B cell (primary cell): ENCODE data around the gene CLCNKB. TPM values are rescaled to one million over a fixed set of nuclear protein-coding genes. Genes with fewer than 3 reads are reported as not detected.

ENCODE experiments used
- ATAC-seq: fragments of 200-7000 bp; cut with Tn5 transposase; one replicate; pipeline ENCODE4 v1.10.0; 2021; ENCODE audit warnings: low read depth, mild to moderate bottlenecking, moderate number of reproducible peaks, moderate library complexity
- CTCF ChIA-PET: fragments of 350-600 bp; sonication (Branson Sonifier 250); formaldehyde crosslinking; loops from one replicate; lab custom pipeline; 2021; ENCODE audit warnings: antibody characterized with exemption, inconsistent platforms; lab: Charles Lee
- POLR2A ChIA-PET: fragments of 350-600 bp; sonication (Branson Sonifier 250); formaldehyde crosslinking; loops from one replicate; lab custom pipeline; 2021; ENCODE audit warnings: antibody characterized with exemption; lab: Charles Lee
- DNase-seq: peaks from one replicate; pipeline ENCODE4 v3.0.0; 2013
- H2AFZ ChIP-seq: 2 replicates; pipeline ENCODE4 v1.6.1; 2012; ENCODE audit warnings: mild to moderate bottlenecking, low read depth, low read length; ENCODE audit not compliant: insufficient read depth, poor library complexity, severe bottlenecking
- H3K27ac ChIP-seq, 2 donors: 1 replicate in 1 of 2; 2 replicates in 1 of 2; pipeline ENCODE4 v1.5.1; 2012 to 2013; ENCODE audit warnings: low read length in 2 of 2, mild to moderate bottlenecking in 2 of 2, moderate library complexity in 1 of 2
- H3K27me3 ChIP-seq, 4 experiments: fragments of 200-600 bp in 1 of 4; sonication (generic) in 1 of 4; replicated peaks in 1 of 4; 1 replicate in 2 of 4; 2 replicates in 2 of 4; pipeline versions ENCODE4 v1.6.1 to v1.7.0; 2013 to 2016; ENCODE audit warnings: low read length in 3 of 4, mild to moderate bottlenecking in 2 of 4, mixed read lengths in 1 of 4, moderate library complexity in 1 of 4; ENCODE audit not compliant: insufficient read depth in 4 of 4, control insufficient read depth in 3 of 4; ENCODE audit errors: control extremely low read depth in 1 of 4
- H3K36me3 ChIP-seq, 2 experiments: replicated peaks in 1 of 2; 1 replicate in 1 of 2; 2 replicates in 1 of 2; pipeline versions ENCODE4 v1.6.1 to v1.7.1; 2013; ENCODE audit warnings: low read length in 1 of 2; ENCODE audit not compliant: insufficient read depth in 2 of 2, control insufficient read depth in 1 of 2; ENCODE audit errors: control extremely low read depth in 1 of 2, extremely low read depth in 1 of 2
- H3K4me1 ChIP-seq, 2 donors: fragments of 200-600 bp in 1 of 2; sonication (generic) in 1 of 2; 1 replicate in 1 of 2; 2 replicates in 1 of 2; pipeline versions ENCODE4 v1.5.1 to v1.6.1; 2013 to 2017; ENCODE audit warnings: low read length in 2 of 2; ENCODE audit not compliant: control insufficient read depth in 2 of 2, insufficient read depth in 2 of 2
- H3K4me2 ChIP-seq: replicated peaks from 2 replicates; pipeline ENCODE3; 2012; ENCODE audit warnings: mild to moderate bottlenecking, low read depth, low read length; ENCODE audit not compliant: poor library complexity, severe bottlenecking
- H3K4me3 ChIP-seq, 5 experiments: fragments of 200-600 bp in 1 of 5; sonication (generic) in 1 of 5; 1 replicate in 3 of 5; 2 replicates in 2 of 5; pipeline versions ENCODE4 v1.5.1 to v1.7.0; 2011 to 2016; ENCODE audit warnings: low read length in 4 of 5, mild to moderate bottlenecking in 4 of 5, low read depth in 2 of 5, control low read depth in 1 of 5, moderate library complexity in 1 of 5; ENCODE audit not compliant: insufficient read depth in 1 of 5; ENCODE audit errors: control extremely low read depth in 1 of 5, extremely low read depth in 1 of 5
- H3K79me2 ChIP-seq: fragments of 200-600 bp; sonication (generic); one replicate; pipeline ENCODE4 v1.6.0; 2016; ENCODE audit warnings: low read length; ENCODE audit not compliant: control insufficient read depth, insufficient read depth
- H3K9ac ChIP-seq: fragments of 200-600 bp; sonication (generic); 2 replicates; pipeline ENCODE4 v1.6.1; 2017; ENCODE audit warnings: mild to moderate bottlenecking, low read length, moderate library complexity
- H3K9me3 ChIP-seq, 3 donors: one replicate each; pipeline versions ENCODE4 v1.6.1 to v1.7.1; 2013; ENCODE audit warnings: low read length in 2 of 3; ENCODE audit not compliant: control insufficient read depth in 2 of 3, insufficient read depth in 1 of 3; ENCODE audit errors: control extremely low read depth in 1 of 3
- H4K20me1 ChIP-seq: 2 replicates; pipeline ENCODE4 v1.6.0; 2012; ENCODE audit warnings: mild to moderate bottlenecking, low read length; ENCODE audit not compliant: insufficient read depth, control insufficient read depth, poor library complexity, severe bottlenecking
- H3K27ac Mint-ChIP-seq: one replicate; pipeline ENCODE4 v1.8.0; 2021; ENCODE audit warnings: mixed read lengths
- H3K27me3 Mint-ChIP-seq: one replicate; pipeline ENCODE4 v1.8.0; 2021; ENCODE audit warnings: mixed read lengths
- H3K4me1 Mint-ChIP-seq: one replicate; pipeline ENCODE4 v1.8.0; 2021; ENCODE audit warnings: mixed read lengths
- H3K4me3 Mint-ChIP-seq: one replicate; pipeline ENCODE4 v1.8.0; 2021; ENCODE audit warnings: mixed read lengths
- H3K9me3 Mint-ChIP-seq: one replicate; pipeline ENCODE4 v1.8.0; 2022; ENCODE audit warnings: mixed read lengths; ENCODE audit not compliant: insufficient read depth
- EZH2 ChIP-seq: IDR thresholded peaks from 2 replicates; pipeline ENCODE4 v1.6.1; 2012; ENCODE audit warnings: borderline replicate concordance, low read depth, mild to moderate bottlenecking, moderate library complexity, low read length; ENCODE audit not compliant: insufficient read depth, poor library complexity, severe bottlenecking
- WGBS: methylation state at CpG from one replicate; pipeline ENCODE4 v1.1.5; 2013; ENCODE audit warnings: missing lambda C conversion rate; ENCODE audit not compliant: insufficient coverage; 5-methylcytosine and 5-hydroxymethylcytosine counted together
- intact Hi-C: fragments of 100-400 bp; cut with micrococcal nuclease; formaldehyde crosslinking; loops from one replicate; pipeline ENCODE4 v1.10.0; 2022
- polyA plus RNA-seq: library from polyadenylated mRNA; depleted of rRNA; stranded (reverse); fragments of >200 nt; gene quantifications from 2 replicates; pipeline ENCODE4 v1.2.3, GENCODE V29; 2012
- total RNA-seq, 2 donors: library from RNA; stranded (reverse); fragments of 120-200 nt in 1 of 2; gene quantifications; 1 replicate in 1 of 2; 2 replicates in 1 of 2; pipeline versions ENCODE4 v1.2.3 to v1.2.4, GENCODE V29; 2013 to 2022
- TF ChIP-seq, protein P1 (sequence below): fragments of 200-600 bp; IDR thresholded peaks from one replicate; pipeline ENCODE4 v1.8.0; 2022; ENCODE audit warnings: antibody characterized with exemption, mild to moderate bottlenecking

The CLCNKB gene
- total and polyA plus RNA-seq, 2 donors (not counting 1 experiment from before 2014, with no cell fraction given): not detected

DNA sequence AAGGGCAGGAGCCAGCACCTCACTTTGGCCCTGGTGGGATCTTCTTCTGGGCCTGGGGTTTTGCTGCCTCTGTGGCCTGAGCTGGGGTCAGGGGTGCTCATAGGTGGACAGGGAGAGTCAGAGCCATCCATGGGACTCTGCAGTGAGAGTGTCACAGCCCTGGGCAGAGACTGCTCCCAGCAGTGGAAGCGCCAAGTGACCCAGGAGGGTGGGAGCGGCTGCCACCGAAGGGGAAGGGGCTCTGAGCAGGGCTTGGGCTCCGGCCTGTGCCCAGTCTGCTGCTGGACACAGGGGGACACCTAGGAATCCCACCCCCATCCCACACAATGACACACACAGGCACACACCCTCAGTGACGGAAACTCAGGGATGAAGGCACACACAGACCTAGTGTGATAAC lies 368 bp downstream of the CLCNKB start:
- intact Hi-C loops: loop anchor here (2.0 kb wide), 1 partner anchor 23 kb away; no protein-coding TSS in a partner anchor
- WGBS: 94% methylated on average over 5 of the region's 5 CpGs
- Histone ChIP-seq H3K4me1 (peaks cover 4 to 7% of the 10 kb centered on the region in 2 donors), H3K27me3 (peaks cover 0 to 7% (median 0%) of the 10 kb centered on the region in 4 experiments), H3K36me3 (no peaks in the 10 kb centered on the region), H3K79me2 (no peaks in the 10 kb centered on the region), H2AFZ (no peak overlapping the region), H3K27ac (no peak overlapping the region), H3K9me3 (no peaks in the 10 kb centered on the region), H3K4me2 (no peak overlapping the region), H3K4me3 (no peak overlapping the region), H3K9ac (no peak overlapping the region), H4K20me1 (no peaks in the 10 kb centered on the region)
- H3K4me3 Mint-ChIP-seq: no peak overlapping the region
- DNase-seq (no peak), ATAC-seq (no peak)
- no peak for TF ChIP-seq EZH2
- TF ChIP-seq, protein P1, sequence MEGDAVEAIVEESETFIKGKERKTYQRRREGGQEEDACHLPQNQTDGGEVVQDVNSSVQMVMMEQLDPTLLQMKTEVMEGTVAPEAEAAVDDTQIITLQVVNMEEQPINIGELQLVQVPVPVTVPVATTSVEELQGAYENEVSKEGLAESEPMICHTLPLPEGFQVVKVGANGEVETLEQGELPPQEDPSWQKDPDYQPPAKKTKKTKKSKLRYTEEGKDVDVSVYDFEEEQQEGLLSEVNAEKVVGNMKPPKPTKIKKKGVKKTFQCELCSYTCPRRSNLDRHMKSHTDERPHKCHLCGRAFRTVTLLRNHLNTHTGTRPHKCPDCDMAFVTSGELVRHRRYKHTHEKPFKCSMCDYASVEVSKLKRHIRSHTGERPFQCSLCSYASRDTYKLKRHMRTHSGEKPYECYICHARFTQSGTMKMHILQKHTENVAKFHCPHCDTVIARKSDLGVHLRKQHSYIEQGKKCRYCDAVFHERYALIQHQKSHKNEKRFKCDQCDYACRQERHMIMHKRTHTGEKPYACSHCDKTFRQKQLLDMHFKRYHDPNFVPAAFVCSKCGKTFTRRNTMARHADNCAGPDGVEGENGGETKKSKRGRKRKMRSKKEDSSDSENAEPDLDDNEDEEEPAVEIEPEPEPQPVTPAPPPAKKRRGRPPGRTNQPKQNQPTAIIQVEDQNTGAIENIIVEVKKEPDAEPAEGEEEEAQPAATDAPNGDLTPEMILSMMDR: no peak
- H3K9me3 Mint-ChIP-seq: no peaks in the 10 kb centered on the region
- peaks cover 4% of the 10 kb centered on the region for H3K27me3 Mint-ChIP-seq
- H3K27ac Mint-ChIP-seq: no peak overlapping the region
- ChIA-PET POLR2A (no interaction called here), CTCF (interaction anchor here (1.0 kb wide), 1 partner anchor 12 kb away, joined by 4 read pairs; no protein-coding TSS in a partner anchor)
- peaks cover 5% of the 10 kb centered on the region for H3K4me1 Mint-ChIP-seq

DNA sequence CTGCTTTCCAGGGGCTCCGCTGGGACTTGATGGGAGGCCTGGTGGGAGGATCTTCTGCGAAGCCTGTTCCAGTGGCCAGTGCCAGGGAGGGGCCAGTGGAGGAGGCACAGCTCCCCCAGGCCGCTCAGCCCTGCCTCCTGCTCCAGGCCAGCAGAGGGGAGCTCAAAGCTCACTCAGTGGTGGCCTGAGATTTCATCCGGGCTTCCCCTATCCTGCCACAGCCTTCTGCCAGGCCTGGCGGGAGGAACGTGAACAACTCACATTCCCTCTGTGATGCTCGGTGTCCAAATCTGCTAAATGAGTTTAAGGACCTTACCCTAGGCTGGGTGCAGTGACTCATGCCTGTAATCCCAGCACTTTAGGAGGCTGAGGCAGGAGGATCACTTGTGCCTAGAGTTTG lies 3.3 kb downstream of the CLCNKB start:
- no peak for DNase-seq
- Mint-ChIP-seq H3K27me3 (peaks cover 10% of the 10 kb centered on the region), H3K4me3 (no peak overlapping the region), H3K9me3 (no peaks in the 10 kb centered on the region), H3K27ac (no peak overlapping the region), H3K4me1 (peaks cover 7% of the 10 kb centered on the region)
- ChIA-PET CTCF (no interaction called here), POLR2A (interaction anchor here (1.0 kb wide), 1 partner anchor 203 kb away, joined by 5 read pairs; no protein-coding TSS in a partner anchor)
- peaks cover 0 to 12% (median 0%) of the 10 kb centered on the region in 4 experiments for H3K27me3 ChIP-seq
- H3K79me2 ChIP-seq: no peaks in the 10 kb centered on the region
- H3K4me3 ChIP-seq: no peak overlapping the region
- TF ChIP-seq, protein P1: no peak
- no peak for TF ChIP-seq EZH2
- no peak overlapping the region for H3K27ac ChIP-seq
- no peaks in the 10 kb centered on the region for H3K9me3 ChIP-seq
- H3K9ac ChIP-seq: no peak overlapping the region
- no peaks in the 10 kb centered on the region for H3K36me3 ChIP-seq
- ATAC-seq: no peak
- H4K20me1 ChIP-seq: no peaks in the 10 kb centered on the region
- H3K4me2 ChIP-seq: no peak overlapping the region
- intact Hi-C loops: no loop called here
- no peak overlapping the region for H2AFZ ChIP-seq
- 81% methylated on average over 7 of the region's 7 CpGs for WGBS
- peaks cover 7 to 8% of the 10 kb centered on the region in 2 donors for H3K4me1 ChIP-seq
